Measurements from ENCODE around the gene DIAPH2. TPM values are rescaled to one million over a fixed set of nuclear protein-coding genes. Genes with fewer than 3 reads are reported as not detected.

Gene DIAPH2
- total RNA-seq, 4 donors from 2014 or later, result 11.1 to 26.5 (median 18.7) TPM

- no peak overlapping the region for H3K27ac ChIP-seq
- H3K36me3 ChIP-seq, result no peaks in the 10 kb centered on the region
- no peaks in the 10 kb centered on the region for H3K9me3 ChIP-seq
- H3K27me3 ChIP-seq, result no peaks in the 10 kb centered on the region
- no peak for DNase-seq
- intact Hi-C loops (cut with DNase I), result no loop called here
- WGBS, 2 donors, result 81% methylated on average over 4 of the region's 4 CpGs
- no peaks in the 10 kb centered on the region for H3K4me1 ChIP-seq
- TF ChIP-seq CTCF (IDR thresholded peaks at IDR 0.05) (no peak), POLR2A (IDR thresholded peaks at IDR 0.05) (no peak)
- no peak overlapping the region for H3K4me3 ChIP-seq (replicated peaks in 1 of 3)
These were observed 949.2 kb downstream of the DIAPH2 start for GRCh38 chrX:97633798-97634197.

DNA sequence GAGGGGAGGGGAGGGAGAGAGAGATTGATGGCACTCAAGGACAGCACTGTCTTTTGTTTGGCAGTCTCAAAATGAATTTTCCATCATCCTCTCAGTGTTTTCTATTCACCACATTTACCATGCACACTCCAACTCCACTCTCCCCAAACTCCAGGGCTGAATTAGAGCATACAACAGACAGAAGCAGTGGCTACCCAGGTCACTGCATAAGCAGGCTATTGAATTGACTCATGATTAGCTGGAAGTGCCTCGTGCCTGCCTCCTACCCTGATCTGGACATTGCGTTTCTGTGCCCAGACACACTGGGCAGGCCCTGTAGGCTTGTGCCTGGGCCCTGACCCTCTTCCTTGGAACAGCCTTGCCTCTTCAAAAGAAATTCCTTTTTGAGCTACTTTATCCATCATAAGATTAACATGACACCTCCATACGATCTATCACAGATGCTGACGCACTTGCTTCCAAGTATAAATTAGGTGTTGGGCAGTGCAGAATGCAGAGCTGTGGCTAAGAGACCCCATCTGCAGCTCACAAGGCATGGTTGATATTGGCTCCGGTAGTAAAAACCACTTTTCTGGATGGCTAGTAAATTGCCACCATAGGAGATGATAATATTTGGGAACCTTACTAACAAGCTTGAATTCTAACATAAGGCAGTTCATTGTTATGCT, 952.0 kb downstream of the DIAPH2 start:
- TF ChIP-seq POLR2A (IDR thresholded peaks at IDR 0.05), result no peak
- TF ChIP-seq CTCF (IDR thresholded peaks at IDR 0.05), result no peak
- Histone ChIP-seq H3K4me3 (replicated peaks in 1 of 3) (no peak overlapping the region), H3K4me1 (no peaks in the 10 kb centered on the region), H3K27ac (no peak overlapping the region), H3K36me3 (no peaks in the 10 kb centered on the region), H3K27me3 (no peaks in the 10 kb centered on the region), H3K9me3 (no peaks in the 10 kb centered on the region)
- intact Hi-C loops (cut with DNase I), result no loop called here
- 84 to 89% methylated on average over 5 of the region's 5 CpGs for WGBS, 2 donors
- DNase-seq, result no peak

GRCh38 chrX:97637289-97637688, 952.6 kb downstream of the DIAPH2 start:
- H3K9me3 ChIP-seq, result no peaks in the 10 kb centered on the region
- TF ChIP-seq POLR2A (IDR thresholded peaks at IDR 0.05), result no peak
- TF ChIP-seq CTCF (IDR thresholded peaks at IDR 0.05), result no peak

GRCh38 chrX:97638621-97639020, 954.0 kb downstream of the DIAPH2 start:
- WGBS, 2 donors, result 72 to 77% methylated on average over 3 of the region's 3 CpGs
- Histone ChIP-seq H3K36me3 (no peaks in the 10 kb centered on the region), H3K27me3 (no peaks in the 10 kb centered on the region), H3K27ac (no peak overlapping the region), H3K9me3 (no peaks in the 10 kb centered on the region), H3K4me1 (no peaks in the 10 kb centered on the region), H3K4me3 (replicated peaks in 1 of 3) (no peak overlapping the region)
- DNase-seq, result no peak
- intact Hi-C loops (cut with DNase I), result no loop called here
- no peak for TF ChIP-seq CTCF (IDR thresholded peaks at IDR 0.05)
- no peak for TF ChIP-seq POLR2A (IDR thresholded peaks at IDR 0.05)

More at GRCh38 chrX:97637289-97637688, 952.6 kb downstream of the DIAPH2 start:
- no peak overlapping the region for H3K4me3 ChIP-seq (replicated peaks in 1 of 3)
- no peak overlapping the region for H3K27ac ChIP-seq
- H3K27me3 ChIP-seq, result no peaks in the 10 kb centered on the region
- H3K4me1 ChIP-seq, result no peaks in the 10 kb centered on the region
- WGBS, 2 donors, result 76 to 93% methylated on average over 2 of the region's 2 CpGs
- intact Hi-C loops (cut with DNase I), result no loop called here
- H3K36me3 ChIP-seq, result no peaks in the 10 kb centered on the region
- DNase-seq, result no peak

DNA sequence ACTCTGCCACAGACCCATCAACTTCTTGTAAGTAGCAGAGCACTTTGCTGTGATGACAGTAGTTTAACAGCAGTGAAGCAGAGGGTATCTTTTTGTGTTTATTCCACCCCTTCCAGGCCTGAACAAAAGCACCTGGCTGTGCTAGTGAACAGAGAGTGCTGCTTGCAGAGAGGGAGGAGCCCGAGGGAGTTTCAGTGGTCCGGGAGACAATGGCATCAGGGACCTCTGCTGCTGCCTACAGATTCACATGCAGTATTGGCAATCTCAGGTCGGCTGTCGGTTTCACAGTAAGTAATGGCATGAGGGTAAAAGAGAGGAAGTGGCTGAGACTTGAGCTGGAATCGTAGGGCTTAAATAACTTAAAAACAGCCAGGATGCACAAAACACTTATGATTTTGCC, 954.9 kb downstream of the DIAPH2 start:
- intact Hi-C loops (cut with DNase I), result no loop called here
- no peaks in the 10 kb centered on the region for H3K9me3 ChIP-seq
- H3K27me3 ChIP-seq, result no peaks in the 10 kb centered on the region
- no peaks in the 10 kb centered on the region for H3K4me1 ChIP-seq
- WGBS, 2 donors, result 9 to 32% methylated on average over 3 to 5 of the region's 5 CpGs
- TF ChIP-seq CTCF (IDR thresholded peaks at IDR 0.05) (no peak), POLR2A (IDR thresholded peaks at IDR 0.05) (no peak)
- H3K36me3 ChIP-seq, result no peaks in the 10 kb centered on the region
- DNase-seq, result no peak
- no peak overlapping the region for H3K4me3 ChIP-seq (replicated peaks in 1 of 3)
- no peak overlapping the region for H3K27ac ChIP-seq

Small RNAs within 50 kb of the gene (small RNA-seq; reads per million reads assigned to genes)
- gene RF00017 (not detected), gene RF00019 (not detected), gene RN7SL74P (not detected)

Other genes starting within 250 kb of the DIAPH2 start
- gene RPA4, start 199.1 kb downstream of the DIAPH2 start, total RNA-seq, result 1 to 10 TPM in 3 of 4 donors, under 1 TPM in 1; 0.94 to 2.0 (median 1.2) TPM